MM.1S (cell line): ENCODE data around the gene RASGEF1C.

ENCODE experiments used
- EZH2 ChIP-seq: fragments of 300-600 bp; sonication (generic); optimal IDR thresholded peaks from 2 replicates; pipeline ENCODE3; 2017; ENCODE audit warnings: low read depth, mild to moderate bottlenecking, antibody characterized with exemption, low read length, mixed read lengths
- EZH2phosphoT487 ChIP-seq: fragments of 300-600 bp; sonication (generic); IDR thresholded peaks from 2 replicates; pipeline ENCODE4 v1.6.1; 2018; ENCODE audit warnings: antibody characterized with exemption, low read length
- TF ChIP-seq, protein P1 (sequence below): fragments of 300-600 bp; sonication (generic); IDR thresholded peaks from 2 replicates; pipeline ENCODE4 v1.5.1; 2016; ENCODE audit warnings: antibody characterized with exemption, low read length, mixed read lengths

DNA sequence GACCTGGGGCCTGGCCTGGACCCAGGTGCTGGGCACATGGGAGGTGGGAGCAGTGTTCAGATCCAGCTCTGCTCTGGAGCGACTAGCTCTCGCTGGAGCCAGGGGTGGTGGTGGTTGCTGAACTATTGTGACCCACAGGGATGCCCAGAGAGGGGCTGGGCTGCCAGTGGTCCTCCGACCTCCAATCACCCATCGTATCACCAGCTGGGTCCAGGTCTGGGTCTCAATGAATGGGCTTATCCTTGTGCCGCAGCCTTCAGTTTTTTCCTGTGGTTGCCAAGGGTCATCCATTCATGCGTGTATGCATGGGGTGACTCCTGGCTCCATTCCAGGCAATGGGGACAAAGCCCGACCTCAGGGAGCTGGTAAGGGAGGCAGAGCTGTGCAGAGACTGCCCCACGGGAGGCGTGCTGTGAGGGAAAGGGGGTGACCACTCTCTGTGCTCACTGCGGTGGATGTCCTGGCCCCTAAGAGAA is 68.9 kb downstream of the RASGEF1C start:
- TF ChIP-seq, protein P1, sequence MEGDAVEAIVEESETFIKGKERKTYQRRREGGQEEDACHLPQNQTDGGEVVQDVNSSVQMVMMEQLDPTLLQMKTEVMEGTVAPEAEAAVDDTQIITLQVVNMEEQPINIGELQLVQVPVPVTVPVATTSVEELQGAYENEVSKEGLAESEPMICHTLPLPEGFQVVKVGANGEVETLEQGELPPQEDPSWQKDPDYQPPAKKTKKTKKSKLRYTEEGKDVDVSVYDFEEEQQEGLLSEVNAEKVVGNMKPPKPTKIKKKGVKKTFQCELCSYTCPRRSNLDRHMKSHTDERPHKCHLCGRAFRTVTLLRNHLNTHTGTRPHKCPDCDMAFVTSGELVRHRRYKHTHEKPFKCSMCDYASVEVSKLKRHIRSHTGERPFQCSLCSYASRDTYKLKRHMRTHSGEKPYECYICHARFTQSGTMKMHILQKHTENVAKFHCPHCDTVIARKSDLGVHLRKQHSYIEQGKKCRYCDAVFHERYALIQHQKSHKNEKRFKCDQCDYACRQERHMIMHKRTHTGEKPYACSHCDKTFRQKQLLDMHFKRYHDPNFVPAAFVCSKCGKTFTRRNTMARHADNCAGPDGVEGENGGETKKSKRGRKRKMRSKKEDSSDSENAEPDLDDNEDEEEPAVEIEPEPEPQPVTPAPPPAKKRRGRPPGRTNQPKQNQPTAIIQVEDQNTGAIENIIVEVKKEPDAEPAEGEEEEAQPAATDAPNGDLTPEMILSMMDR = no peak
- TF ChIP-seq EZH2phosphoT487 = no peak
- no peak for TF ChIP-seq EZH2
